IMR-90 (cell line): Measurements from ENCODE around the gene PRDM15.

ENCODE experiments used
- CTCF ChIP-seq: conservative IDR thresholded peaks from 2 replicates; pipeline ENCODE4 v1.5.1; 2012; ENCODE audit warnings: mild to moderate bottlenecking, low read depth, low read length, improper control_type of control experiment
- MXI1 ChIP-seq: IDR thresholded peaks from 2 replicates; pipeline ENCODE4 v1.6.1; 2012; ENCODE audit warnings: low read depth, mild to moderate bottlenecking, low read length, moderate library complexity, borderline replicate concordance
- POLR2A ChIP-seq: IDR thresholded peaks from 2 replicates; pipeline ENCODE4 v1.6.1; 2012; ENCODE audit warnings: mild to moderate bottlenecking, low read depth, low read length
- RFX5 ChIP-seq: IDR thresholded peaks from 2 replicates; pipeline ENCODE4 v1.8.0; 2012; ENCODE audit warnings: low read depth, mild to moderate bottlenecking, low read length, moderate library complexity
- SMC3 ChIP-seq: fragments of 150-350 bp; IDR thresholded peaks from 2 replicates; pipeline ENCODE4 v1.6.1; 2016; ENCODE audit warnings: low read depth, mild to moderate bottlenecking, antibody characterized with exemption, low read length, moderate library complexity

GRCh38 chr21:41839387-41840000 lies 39.6 kb downstream of the PRDM15 start:
- TF ChIP-seq RFX5 (no peak), MXI1 (no peak), CTCF (no peak), SMC3 (no peak), POLR2A (no peak)
